Activated T-helper 2 cell treated with anti-CD3 and anti-CD28 coated beads, Interferon-gamma antibody, Interleukin-2, Interleukin-4, amounts not matched to agents 10 μg/mL and 5 μg/mL and 100 μg/mL, durations not matched to agents 14 hours and 24 hours and 36 hours (primary cell): ENCODE data around the gene PIGT. TPM values are rescaled to one million over a fixed set of nuclear protein-coding genes. Genes with fewer than 3 reads are reported as not detected.
A peak's percentile ranks its signal among the peaks of the same experiment; 100 is the strongest.

Experiments used
- DNase-seq: peaks from one replicate; pipeline ENCODE4 v3.0.0; 2021; ENCODE audit warnings: low spot score
- H3K27ac Mint-ChIP-seq: one replicate; pipeline ENCODE4 v1.8.0; 2021; ENCODE audit warnings: mixed read lengths
- H3K27me3 Mint-ChIP-seq: one replicate; pipeline ENCODE4 v1.8.0; 2021; ENCODE audit warnings: low read depth, mixed read lengths
- H3K36me3 Mint-ChIP-seq: one replicate; pipeline ENCODE4 v1.8.0; 2021; ENCODE audit warnings: low read depth, mixed read lengths
- H3K4me1 Mint-ChIP-seq: one replicate; pipeline ENCODE4 v1.8.0; 2021; ENCODE audit warnings: low read depth, mixed read lengths
- H3K4me3 Mint-ChIP-seq: one replicate; pipeline ENCODE4 v1.8.0; 2021; ENCODE audit warnings: low read depth, mild to moderate bottlenecking, moderate library complexity, mixed read lengths
- H3K9me3 Mint-ChIP-seq: one replicate; pipeline ENCODE4 v1.8.0; 2021; ENCODE audit warnings: mixed read lengths
- intact Hi-C: fragments of 100-400 bp; cut with micrococcal nuclease; formaldehyde crosslinking; loops from one replicate; pipeline ENCODE4 v1.15.1; 2023
- total RNA-seq: library from RNA; stranded (reverse); gene quantifications from 2 replicates; pipeline ENCODE4 v1.2.3, GENCODE V29; 2022

The PIGT gene
- total RNA-seq, 1 donor from 2014 or later = 72.7 TPM

- Mint-ChIP-seq H3K36me3 (peaks cover 67% of the 10 kb centered on the region), H3K27me3 (no peaks in the 10 kb centered on the region), H3K4me3 (no peak overlapping the region), H3K27ac (no peak overlapping the region), H3K4me1 (peaks cover 6% of the 10 kb centered on the region), H3K9me3 (no peaks in the 10 kb centered on the region)
- no peak for DNase-seq
- intact Hi-C loops = no loop called here
These were observed 7.8 kb downstream of the PIGT start for GRCh38 chr20:45423700-45424099.

- Mint-ChIP-seq H3K4me3 (no peak overlapping the region), H3K27ac (no peak overlapping the region), H3K27me3 (no peaks in the 10 kb centered on the region), H3K36me3 (peaks cover 52% of the 10 kb centered on the region), H3K9me3 (no peaks in the 10 kb centered on the region), H3K4me1 (no peaks in the 10 kb centered on the region)
- intact Hi-C loops = no loop called here
- no peak for DNase-seq
These were observed 9.6 kb downstream of the PIGT start for GRCh38 chr20:45425561-45425960.

GRCh38 chr20:45426320-45427016 is 10.5 kb downstream of the PIGT start:
- intact Hi-C loops = no loop called here
- DNase-seq = no peak
- peaks cover 50% of the 10 kb centered on the region for H3K36me3 Mint-ChIP-seq
- H3K4me3 Mint-ChIP-seq = no peak overlapping the region
- H3K9me3 Mint-ChIP-seq = no peaks in the 10 kb centered on the region
- H3K27ac Mint-ChIP-seq = no peak overlapping the region
- no peaks in the 10 kb centered on the region for H3K27me3 Mint-ChIP-seq
- H3K4me1 Mint-ChIP-seq = peaks cover 2% of the 10 kb centered on the region

- intact Hi-C loops = no loop called here
- H3K36me3 Mint-ChIP-seq = peaks cover 46% of the 10 kb centered on the region
- no peak overlapping the region for H3K4me3 Mint-ChIP-seq
- H3K27ac Mint-ChIP-seq = no peak overlapping the region
- peaks cover 5% of the 10 kb centered on the region for H3K4me1 Mint-ChIP-seq
- H3K9me3 Mint-ChIP-seq = no peaks in the 10 kb centered on the region
- H3K27me3 Mint-ChIP-seq = no peaks in the 10 kb centered on the region
- no peak for DNase-seq
These were observed 11.6 kb downstream of the PIGT start for GRCh38 chr20:45427236-45428149.

- no peak for DNase-seq
- Mint-ChIP-seq H3K4me1 (peaks cover 5% of the 10 kb centered on the region), H3K36me3 (peaks cover 39% of the 10 kb centered on the region), H3K9me3 (no peaks in the 10 kb centered on the region), H3K27ac (no peak overlapping the region), H3K27me3 (no peaks in the 10 kb centered on the region), H3K4me3 (no peak overlapping the region)
- intact Hi-C loops = no loop called here
These were observed 13.7 kb downstream of the PIGT start for GRCh38 chr20:45429618-45430017.

GRCh38 chr20:45432294-45432693 is 16.4 kb downstream of the PIGT start:
- intact Hi-C loops = no loop called here
- no peaks in the 10 kb centered on the region for H3K9me3 Mint-ChIP-seq
- no peak overlapping the region for H3K4me3 Mint-ChIP-seq
- DNase-seq = no peak
- peaks cover 19% of the 10 kb centered on the region for H3K36me3 Mint-ChIP-seq
- H3K27me3 Mint-ChIP-seq = no peaks in the 10 kb centered on the region
- peaks cover 14% of the 10 kb centered on the region for H3K4me1 Mint-ChIP-seq
- no peak overlapping the region for H3K27ac Mint-ChIP-seq

GRCh38 chr20:45433316-45433715 is 17.4 kb downstream of the PIGT start:
- no peaks in the 10 kb centered on the region for H3K9me3 Mint-ChIP-seq
- H3K36me3 Mint-ChIP-seq = peaks cover 14% of the 10 kb centered on the region
- H3K27me3 Mint-ChIP-seq = no peaks in the 10 kb centered on the region
- no peak for DNase-seq
- intact Hi-C loops = no loop called here
- no peak overlapping the region for H3K27ac Mint-ChIP-seq
- H3K4me1 Mint-ChIP-seq = peaks cover 14% of the 10 kb centered on the region
- H3K4me3 Mint-ChIP-seq = no peak overlapping the region

- Mint-ChIP-seq H3K4me3 (no peak overlapping the region), H3K27ac (no peak overlapping the region), H3K9me3 (no peaks in the 10 kb centered on the region), H3K27me3 (no peaks in the 10 kb centered on the region), H3K36me3 (peaks cover 13% of the 10 kb centered on the region), H3K4me1 (peaks cover 14% of the 10 kb centered on the region)
- DNase-seq = no peak
- intact Hi-C loops = no loop called here
These were observed 18.0 kb downstream of the PIGT start for GRCh38 chr20:45433976-45434375.

- Mint-ChIP-seq H3K36me3 (peaks cover 8% of the 10 kb centered on the region), H3K4me1 (peaks cover 11% of the 10 kb centered on the region), H3K27me3 (no peaks in the 10 kb centered on the region), H3K9me3 (no peaks in the 10 kb centered on the region), H3K4me3 (peak overlapping the region; percentile 70), H3K27ac (no peak overlapping the region)
- peak; percentile 74 for DNase-seq
- intact Hi-C loops = loop anchor here (1.0 to 2.0 kb wide), 3 partner anchors 63 to 118 kb away; no protein-coding TSS in a partner anchor
These were observed 21.0 kb downstream of the PIGT start for GRCh38 chr20:45436732-45437485.

- Mint-ChIP-seq H3K4me1 (peaks cover 29% of the 10 kb centered on the region), H3K4me3 (no peak overlapping the region), H3K27me3 (no peaks in the 10 kb centered on the region), H3K36me3 (no peaks in the 10 kb centered on the region), H3K9me3 (no peaks in the 10 kb centered on the region), H3K27ac (no peak overlapping the region)
- intact Hi-C loops = no loop called here
- DNase-seq = no peak
These were observed 24.5 kb downstream of the PIGT start for GRCh38 chr20:45440424-45440823.

- H3K4me3 Mint-ChIP-seq = no peak overlapping the region
- H3K36me3 Mint-ChIP-seq = no peaks in the 10 kb centered on the region
- no peak for DNase-seq
- intact Hi-C loops = no loop called here
- H3K9me3 Mint-ChIP-seq = no peaks in the 10 kb centered on the region
- no peak overlapping the region for H3K27ac Mint-ChIP-seq
- peaks cover 34% of the 10 kb centered on the region for H3K4me1 Mint-ChIP-seq
- H3K27me3 Mint-ChIP-seq = no peaks in the 10 kb centered on the region
These were observed 25.1 kb downstream of the PIGT start for GRCh38 chr20:45440891-45441685.

- no peak for DNase-seq
- no peaks in the 10 kb centered on the region for H3K36me3 Mint-ChIP-seq
- H3K4me3 Mint-ChIP-seq = no peak overlapping the region
- H3K9me3 Mint-ChIP-seq = no peaks in the 10 kb centered on the region
- no peak overlapping the region for H3K27ac Mint-ChIP-seq
- no peaks in the 10 kb centered on the region for H3K27me3 Mint-ChIP-seq
- intact Hi-C loops = no loop called here
- H3K4me1 Mint-ChIP-seq = peaks cover 30% of the 10 kb centered on the region
These were observed 25.8 kb downstream of the PIGT start for GRCh38 chr20:45441746-45442145.
